ENCODE measurements around the gene KMO. TPM values are rescaled to one million over a fixed set of nuclear protein-coding genes. Genes with fewer than 3 reads are reported as not detected.

KMO gene
- total RNA-seq, 6 experiments from 2014 or later = 25.4 to 57.3 (median 28.3) TPM

- TF ChIP-seq POLR2A (IDR thresholded peaks at IDR 0.05) (no peak), CTCF (IDR thresholded peaks at IDR 0.05) (no peak)
- intact Hi-C loops (cut with DNase I) = no loop called here
- H3K27me3 ChIP-seq = no peaks in the 10 kb centered on the region
- H3K4me1 ChIP-seq = peaks cover 0 to 37% (median 13%) of the 10 kb centered on the region in 4 donors
- H3K27ac ChIP-seq = peak overlapping the region in 2 of 3 donors; percentile 57 to 70
- 25% methylated on average over 5 of the region's 5 CpGs for WGBS (ENCODE audit: insufficient coverage, low coverage, low lambda C conversion rate, missing lambda C conversion rate)
- peak in 2 of 3 donors; percentile 54 to 57 for DNase-seq
- no peaks in the 10 kb centered on the region for H3K9me3 ChIP-seq
- ATAC-seq = peak; percentile 49 to 63 (median 56)
- peaks cover 0 to 6% (median 0%) of the 10 kb centered on the region in 4 donors for H3K36me3 ChIP-seq
- H3K4me3 ChIP-seq = no peak overlapping the region
Measured at GRCh38 chr1:241557551-241558193, 25.5 kb downstream of the KMO start.

GRCh38 chr1:241560146-241560848, 28.1 kb downstream of the KMO start:
- no peak for TF ChIP-seq POLR2A (IDR thresholded peaks at IDR 0.05)
- TF ChIP-seq CTCF (IDR thresholded peaks at IDR 0.05) = no peak
- H3K4me1 ChIP-seq = peaks cover 0 to 37% (median 13%) of the 10 kb centered on the region in 4 donors
- peaks cover 0 to 3% (median under 1%) of the 10 kb centered on the region in 4 donors for H3K36me3 ChIP-seq
- H3K27ac ChIP-seq = peak overlapping the region in 2 of 3 donors; percentile 67 to 70
- no peaks in the 10 kb centered on the region for H3K9me3 ChIP-seq
- WGBS (ENCODE audit: insufficient coverage, low coverage, low lambda C conversion rate, missing lambda C conversion rate) = 15% methylated on average over 4 of the region's 4 CpGs
- intact Hi-C loops (cut with DNase I) = no loop called here
- H3K4me3 ChIP-seq = no peak overlapping the region
- ATAC-seq = peak; percentile 82 to 90 (median 86)
- H3K27me3 ChIP-seq = no peaks in the 10 kb centered on the region
- DNase-seq = no peak

- DNase-seq (no peak), ATAC-seq (peak in 3 of 4 donors; percentile 16 to 53 (median 52))
- H3K4me1 ChIP-seq = peaks cover 0 to 37% (median 13%) of the 10 kb centered on the region in 4 donors
- peaks cover 0 to 2% (median 0%) of the 10 kb centered on the region in 4 donors for H3K36me3 ChIP-seq
- H3K27me3 ChIP-seq = no peaks in the 10 kb centered on the region
- 60% methylated on average over 3 of the region's 3 CpGs for WGBS (ENCODE audit: insufficient coverage, low coverage, low lambda C conversion rate, missing lambda C conversion rate)
- H3K27ac ChIP-seq = peak overlapping the region in 2 of 3 donors; percentile 67 to 70
- TF ChIP-seq POLR2A (IDR thresholded peaks at IDR 0.05) (no peak), CTCF (IDR thresholded peaks at IDR 0.05) (no peak)
- intact Hi-C loops (cut with DNase I) = no loop called here
- H3K4me3 ChIP-seq = no peak overlapping the region
- no peaks in the 10 kb centered on the region for H3K9me3 ChIP-seq
Measured at GRCh38 chr1:241560849-241561187, 28.6 kb downstream of the KMO start.

GRCh38 chr1:241569848-241570247, 37.7 kb downstream of the KMO start:
- no peak for ATAC-seq
- 82% methylated on average over 2 of the region's 2 CpGs for WGBS (ENCODE audit: insufficient coverage, low coverage, low lambda C conversion rate, missing lambda C conversion rate)
- Histone ChIP-seq H3K27me3 (no peaks in the 10 kb centered on the region), H3K4me3 (no peak overlapping the region), H3K9me3 (no peaks in the 10 kb centered on the region), H3K4me1 (no peaks in the 10 kb centered on the region), H3K27ac (no peak overlapping the region), H3K36me3 (no peaks in the 10 kb centered on the region)
- TF ChIP-seq CTCF (IDR thresholded peaks at IDR 0.05) (no peak), POLR2A (IDR thresholded peaks at IDR 0.05) (no peak)
- intact Hi-C loops (cut with DNase I) = no loop called here
- no peak for DNase-seq
